ENCODE results near the gene ZNF66. TPM values are rescaled to one million over a fixed set of nuclear protein-coding genes. Genes with fewer than 3 reads are reported as not detected.

The ZNF66 gene
- 10 to 100 TPM; 11.0 to 12.0 TPM for total RNA-seq

DNA sequence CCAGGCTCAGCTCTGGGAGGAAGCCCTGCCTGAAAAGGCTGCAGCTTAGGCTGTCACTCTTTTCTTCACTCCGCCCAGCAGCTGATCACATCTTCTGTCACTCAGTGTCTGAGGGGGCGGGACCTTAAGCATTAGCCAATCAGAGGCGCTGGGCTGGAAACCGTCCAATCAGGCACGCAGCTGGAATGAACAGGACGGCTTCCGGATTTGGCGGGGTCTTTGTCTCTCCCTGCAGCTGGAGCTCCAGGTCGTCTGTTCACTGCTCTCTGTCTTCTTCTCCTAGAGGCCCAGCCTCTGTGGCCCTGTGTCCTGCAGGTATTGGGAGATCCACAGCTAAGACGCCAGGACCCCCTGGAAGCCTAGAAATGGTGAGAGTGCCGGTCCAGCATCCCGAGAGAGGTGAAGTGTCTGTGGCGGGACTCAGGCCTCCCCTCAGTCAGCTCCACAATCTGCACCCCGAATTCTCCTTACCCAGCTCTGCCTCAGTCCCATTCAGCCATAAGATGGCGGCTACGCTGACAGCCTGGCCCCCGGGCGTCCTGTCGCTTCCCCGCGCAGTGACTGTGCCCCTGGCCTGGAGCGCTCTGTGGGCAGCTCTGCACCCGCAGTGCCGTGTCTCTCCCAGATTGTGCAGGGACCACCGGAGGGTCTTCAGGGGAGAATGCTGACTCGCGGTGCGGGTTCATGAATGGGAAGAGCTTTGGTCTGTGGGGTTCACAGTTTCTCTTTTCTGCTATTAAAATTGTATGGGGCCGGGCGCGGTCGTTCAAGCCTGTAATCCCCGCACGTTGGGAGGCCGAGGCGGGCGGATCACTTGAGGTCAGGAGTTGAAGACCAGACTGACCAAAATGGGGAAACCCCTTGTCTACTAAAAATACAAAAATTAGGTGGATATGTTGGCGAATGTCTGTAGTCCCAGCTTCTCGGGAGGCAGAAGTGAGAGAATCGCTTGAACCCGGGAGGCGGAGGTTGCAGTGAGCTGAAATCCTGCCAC lies at the start of gene ZNF66:
ZNF66 (plus strand) TSS at position 222 of the 994 bp plus-strand sequence; CDS start at position 366, 144 bp downstream.

Other genes starting within 250 kb of the ZNF66 start
- gene ZNF737, start 210.5 kb upstream of the ZNF66 start, total RNA-seq: 10 to 100 TPM; 18.4 to 18.7 TPM
- gene ZNF626, start 114.7 kb upstream of the ZNF66 start, total RNA-seq: 10 to 100 TPM; 11.0 to 11.5 TPM
- 10 to 100 TPM; 14.8 to 15.7 TPM for gene ZNF85, start 146.9 kb downstream of the ZNF66 start, total RNA-seq
- 10 to 100 TPM; 24.0 to 27.6 TPM for gene ZNF430, start 244.4 kb downstream of the ZNF66 start, total RNA-seq